Measurements from ENCODE around the gene KCNMA1. TPM values are rescaled to one million over a fixed set of nuclear protein-coding genes. Genes with fewer than 3 reads are reported as not detected.

Gene KCNMA1
- total RNA-seq, 1 experiment from 2014 or later, result 0.49 TPM

DNA sequence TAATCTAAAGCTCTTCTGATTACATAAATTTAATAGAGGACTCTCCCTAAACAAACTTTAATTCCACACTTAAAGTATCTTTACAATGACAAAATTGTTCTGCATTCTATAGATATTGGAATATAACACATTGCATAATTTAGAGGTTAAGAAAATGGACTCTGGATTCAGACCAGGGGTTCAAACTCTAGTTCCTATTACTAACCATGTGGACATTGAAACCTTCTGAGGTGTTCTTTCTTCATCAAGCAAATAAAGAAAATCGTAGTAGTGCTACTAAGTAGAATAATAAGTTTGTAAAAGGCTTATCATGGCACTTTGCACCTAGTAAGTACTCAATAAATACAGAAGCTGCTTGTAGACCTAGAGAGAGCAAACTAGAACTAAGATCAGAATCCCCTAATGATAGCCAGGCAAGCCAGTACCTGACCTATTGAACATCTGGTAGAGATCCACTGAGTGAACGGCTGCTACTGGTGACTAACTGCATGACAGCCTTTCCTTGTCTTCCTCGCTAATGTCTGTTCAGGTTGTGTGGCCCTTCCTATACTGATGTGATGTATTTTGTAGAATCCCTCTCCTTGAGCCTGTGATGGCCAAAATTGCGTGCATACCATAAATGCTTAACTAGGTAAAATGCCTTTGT lies 430.3 kb downstream of the KCNMA1 start:
- RAD21 ChIA-PET (ENCODE audit: low non-redundant PET in 1 of 2, low total read pairs in 2 of 2, uncharacterized antibody in 2 of 2, unreplicated experiment in 2 of 2), result no interaction called here

DNA sequence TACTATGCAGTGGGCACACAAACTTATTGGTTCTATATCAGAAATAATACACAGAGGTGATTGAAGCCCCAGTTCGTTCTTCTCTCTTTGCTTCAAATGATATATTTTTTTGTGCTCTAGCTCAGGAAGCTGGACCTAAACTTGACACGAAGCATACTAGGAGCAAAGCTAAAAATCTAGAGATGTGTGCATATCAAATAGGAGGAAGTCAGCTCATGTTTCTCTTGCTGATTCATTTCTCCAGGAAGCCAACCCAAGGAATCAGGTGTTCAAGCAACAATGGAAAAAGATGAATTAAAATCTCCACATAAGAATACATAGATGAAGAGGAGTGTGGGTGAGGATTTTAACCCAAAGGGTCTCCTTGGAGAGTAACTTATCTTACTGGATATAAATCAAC lies 432.5 kb downstream of the KCNMA1 start:
- RAD21 ChIA-PET (ENCODE audit: low non-redundant PET in 1 of 2, low total read pairs in 2 of 2, uncharacterized antibody in 2 of 2, unreplicated experiment in 2 of 2), result no interaction called here
- intact Hi-C loops (cut with micrococcal nuclease), result no loop called here
- CTCF ChIA-PET, result no interaction called here
- Histone ChIP-seq H3K4me3 (replicated peaks in 1 of 2; ENCODE audit: low read depth in 1 of 2, low read length in 2 of 2) (no peak overlapping the region), H3K4me2 (ENCODE audit: low read length) (no peak overlapping the region), H3K9ac (ENCODE audit: low read length) (no peak overlapping the region), H3K79me2 (ENCODE audit: insufficient read depth, low read length) (no peaks in the 10 kb centered on the region), H3K27ac (ENCODE audit: low read depth, low read length) (no peak overlapping the region), H3K4me1 (ENCODE audit: control insufficient read depth in 1 of 2, insufficient read depth in 2 of 2, low read length in 2 of 2) (no peaks in the 10 kb centered on the region), H3K9me2 (ENCODE audit: insufficient read depth) (no peaks in the 10 kb centered on the region), H4K20me1 (ENCODE audit: insufficient read depth) (no peaks in the 10 kb centered on the region), H2AFZ (ENCODE audit: low read depth, low read length, poor library complexity, severe bottlenecking) (no peak overlapping the region), H3K9me3 (ENCODE audit: control insufficient read depth in 1 of 2, insufficient read depth in 1 of 2, low read depth in 1 of 2, low read length in 2 of 2) (no peaks in the 10 kb centered on the region), H3K36me3 (ENCODE audit: control insufficient read depth in 1 of 2, insufficient read depth in 2 of 2, low read length in 2 of 2) (no peaks in the 10 kb centered on the region), H3K27me3 (ENCODE audit: insufficient read depth, low read length) (peaks cover 67% of the 10 kb centered on the region)
- no peak for ATAC-seq
- TF ChIP-seq, protein P1, sequence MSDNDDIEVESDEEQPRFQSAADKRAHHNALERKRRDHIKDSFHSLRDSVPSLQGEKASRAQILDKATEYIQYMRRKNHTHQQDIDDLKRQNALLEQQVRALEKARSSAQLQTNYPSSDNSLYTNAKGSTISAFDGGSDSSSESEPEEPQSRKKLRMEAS (IDR thresholded peaks at IDR 0.05), result no peak
- TF ChIP-seq ELF1 (IDR thresholded peaks at IDR 0.05; ENCODE audit: borderline replicate concordance, low read depth) (no peak), POLR2A (IDR thresholded peaks at IDR 0.05; ENCODE audit: borderline replicate concordance, extremely low read depth, insufficient read depth, insufficient read length) (no peak), ZNF274 (IDR thresholded peaks at IDR 0.05; ENCODE audit: low read depth, low read length) (no peak), EZH2 (IDR thresholded peaks at IDR 0.05) (no peak), EZH2phosphoT487 (IDR thresholded peaks at IDR 0.05; ENCODE audit: borderline replicate concordance) (no peak), FOSL1 (IDR thresholded peaks at IDR 0.05; ENCODE audit: low read depth) (no peak), SRF (IDR thresholded peaks at IDR 0.05; ENCODE audit: low read depth) (no peak), SIN3A (IDR thresholded peaks at IDR 0.05; ENCODE audit: low read depth) (no peak), JUND (IDR thresholded peaks at IDR 0.05) (no peak), YY1 (IDR thresholded peaks at IDR 0.05; ENCODE audit: extremely low read depth, insufficient replicate concordance, low read depth, low read length) (no peak), ZFX (IDR thresholded peaks at IDR 0.05) (no peak), CBX3 (IDR thresholded peaks at IDR 0.05; ENCODE audit: low read depth) (no peak)
- TF ChIP-seq, protein P2, sequence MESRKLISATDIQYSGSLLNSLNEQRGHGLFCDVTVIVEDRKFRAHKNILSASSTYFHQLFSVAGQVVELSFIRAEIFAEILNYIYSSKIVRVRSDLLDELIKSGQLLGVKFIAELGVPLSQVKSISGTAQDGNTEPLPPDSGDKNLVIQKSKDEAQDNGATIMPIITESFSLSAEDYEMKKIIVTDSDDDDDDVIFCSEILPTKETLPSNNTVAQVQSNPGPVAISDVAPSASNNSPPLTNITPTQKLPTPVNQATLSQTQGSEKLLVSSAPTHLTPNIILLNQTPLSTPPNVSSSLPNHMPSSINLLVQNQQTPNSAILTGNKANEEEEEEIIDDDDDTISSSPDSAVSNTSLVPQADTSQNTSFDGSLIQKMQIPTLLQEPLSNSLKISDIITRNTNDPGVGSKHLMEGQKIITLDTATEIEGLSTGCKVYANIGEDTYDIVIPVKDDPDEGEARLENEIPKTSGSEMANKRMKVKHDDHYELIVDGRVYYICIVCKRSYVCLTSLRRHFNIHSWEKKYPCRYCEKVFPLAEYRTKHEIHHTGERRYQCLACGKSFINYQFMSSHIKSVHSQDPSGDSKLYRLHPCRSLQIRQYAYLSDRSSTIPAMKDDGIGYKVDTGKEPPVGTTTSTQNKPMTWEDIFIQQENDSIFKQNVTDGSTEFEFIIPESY (IDR thresholded peaks at IDR 0.05; ENCODE audit: extremely low read depth, insufficient replicate concordance, low read length), result no peak
- TF ChIP-seq, protein P3, sequence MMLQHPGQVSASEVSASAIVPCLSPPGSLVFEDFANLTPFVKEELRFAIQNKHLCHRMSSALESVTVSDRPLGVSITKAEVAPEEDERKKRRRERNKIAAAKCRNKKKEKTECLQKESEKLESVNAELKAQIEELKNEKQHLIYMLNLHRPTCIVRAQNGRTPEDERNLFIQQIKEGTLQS (IDR thresholded peaks at IDR 0.05), result no peak
- POLR2A ChIA-PET, result no interaction called here
- no TSS peak for BruUV-seq (replicated peaks)
- DNase-seq (ENCODE audit: low read depth, low spot score), result no peak

More for the DNA sequence above, 430.3 kb downstream of the KCNMA1 start:
- DNase-seq (ENCODE audit: low read depth, low spot score) (no peak), ATAC-seq (no peak)
- Histone ChIP-seq H3K36me3 (ENCODE audit: control insufficient read depth in 1 of 2, insufficient read depth in 2 of 2, low read length in 2 of 2) (no peaks in the 10 kb centered on the region), H3K9ac (ENCODE audit: low read length) (no peak overlapping the region), H3K27ac (ENCODE audit: low read depth, low read length) (no peak overlapping the region), H3K9me2 (ENCODE audit: insufficient read depth) (no peaks in the 10 kb centered on the region), H2AFZ (ENCODE audit: low read depth, low read length, poor library complexity, severe bottlenecking) (no peak overlapping the region), H3K27me3 (ENCODE audit: insufficient read depth, low read length) (peaks cover 62% of the 10 kb centered on the region), H3K4me2 (ENCODE audit: low read length) (no peak overlapping the region), H3K79me2 (ENCODE audit: insufficient read depth, low read length) (no peaks in the 10 kb centered on the region), H3K4me3 (replicated peaks in 1 of 2; ENCODE audit: low read depth in 1 of 2, low read length in 2 of 2) (no peak overlapping the region), H3K9me3 (ENCODE audit: control insufficient read depth in 1 of 2, insufficient read depth in 1 of 2, low read depth in 1 of 2, low read length in 2 of 2) (no peaks in the 10 kb centered on the region), H4K20me1 (ENCODE audit: insufficient read depth) (no peaks in the 10 kb centered on the region), H3K4me1 (ENCODE audit: control insufficient read depth in 1 of 2, insufficient read depth in 2 of 2, low read length in 2 of 2) (no peaks in the 10 kb centered on the region)
- ChIA-PET CTCF (no interaction called here), POLR2A (no interaction called here)
- intact Hi-C loops (cut with micrococcal nuclease), result no loop called here
- TF ChIP-seq EGR1 (IDR thresholded peaks at IDR 0.05; ENCODE audit: low read depth) (no peak), CEBPB (IDR thresholded peaks at IDR 0.05; ENCODE audit: low read depth) (no peak)
- no TSS peak for BruUV-seq (replicated peaks)

Measured in HCT116 (cell line).